B cell (primary cell): Measurements from ENCODE around the gene TRMU. TPM values are rescaled to one million over a fixed set of nuclear protein-coding genes. Genes with fewer than 3 reads are reported as not detected.

Experiments
- ATAC-seq: fragments of 200-7000 bp; cut with Tn5 transposase; one replicate; pipeline ENCODE4 v1.10.0; 2021; ENCODE audit warnings: low read depth, mild to moderate bottlenecking, moderate number of reproducible peaks, moderate library complexity
- CTCF ChIA-PET: fragments of 350-600 bp; sonication (Branson Sonifier 250); formaldehyde crosslinking; loops from one replicate; lab custom pipeline; 2021; ENCODE audit warnings: antibody characterized with exemption, inconsistent platforms; lab: Charles Lee
- POLR2A ChIA-PET: fragments of 350-600 bp; sonication (Branson Sonifier 250); formaldehyde crosslinking; loops from one replicate; lab custom pipeline; 2021; ENCODE audit warnings: antibody characterized with exemption; lab: Charles Lee
- DNase-seq: peaks from one replicate; pipeline ENCODE4 v3.0.0; 2013
- H2AFZ ChIP-seq: 2 replicates; pipeline ENCODE4 v1.6.1; 2012; ENCODE audit warnings: mild to moderate bottlenecking, low read depth, low read length; ENCODE audit not compliant: insufficient read depth, poor library complexity, severe bottlenecking
- H3K27ac ChIP-seq, 2 donors: 1 replicate in 1 of 2; 2 replicates in 1 of 2; pipeline ENCODE4 v1.5.1; 2012 to 2013; ENCODE audit warnings: low read length in 2 of 2, mild to moderate bottlenecking in 2 of 2, moderate library complexity in 1 of 2
- H3K27me3 ChIP-seq, 4 experiments: fragments of 200-600 bp in 1 of 4; sonication (generic) in 1 of 4; replicated peaks in 1 of 4; 1 replicate in 2 of 4; 2 replicates in 2 of 4; pipeline versions ENCODE4 v1.6.1 to v1.7.0; 2013 to 2016; ENCODE audit warnings: low read length in 3 of 4, mild to moderate bottlenecking in 2 of 4, mixed read lengths in 1 of 4, moderate library complexity in 1 of 4; ENCODE audit not compliant: insufficient read depth in 4 of 4, control insufficient read depth in 3 of 4; ENCODE audit errors: control extremely low read depth in 1 of 4
- H3K36me3 ChIP-seq, 2 experiments: replicated peaks in 1 of 2; 1 replicate in 1 of 2; 2 replicates in 1 of 2; pipeline versions ENCODE4 v1.6.1 to v1.7.1; 2013; ENCODE audit warnings: low read length in 1 of 2; ENCODE audit not compliant: insufficient read depth in 2 of 2, control insufficient read depth in 1 of 2; ENCODE audit errors: control extremely low read depth in 1 of 2, extremely low read depth in 1 of 2
- H3K4me1 ChIP-seq, 2 donors: fragments of 200-600 bp in 1 of 2; sonication (generic) in 1 of 2; 1 replicate in 1 of 2; 2 replicates in 1 of 2; pipeline versions ENCODE4 v1.5.1 to v1.6.1; 2013 to 2017; ENCODE audit warnings: low read length in 2 of 2; ENCODE audit not compliant: control insufficient read depth in 2 of 2, insufficient read depth in 2 of 2
- H3K4me2 ChIP-seq: replicated peaks from 2 replicates; pipeline ENCODE3; 2012; ENCODE audit warnings: mild to moderate bottlenecking, low read depth, low read length; ENCODE audit not compliant: poor library complexity, severe bottlenecking
- H3K4me3 ChIP-seq, 5 experiments: fragments of 200-600 bp in 1 of 5; sonication (generic) in 1 of 5; 1 replicate in 3 of 5; 2 replicates in 2 of 5; pipeline versions ENCODE4 v1.5.1 to v1.7.0; 2011 to 2016; ENCODE audit warnings: low read length in 4 of 5, mild to moderate bottlenecking in 4 of 5, low read depth in 2 of 5, control low read depth in 1 of 5, moderate library complexity in 1 of 5; ENCODE audit not compliant: insufficient read depth in 1 of 5; ENCODE audit errors: control extremely low read depth in 1 of 5, extremely low read depth in 1 of 5
- H3K79me2 ChIP-seq: fragments of 200-600 bp; sonication (generic); one replicate; pipeline ENCODE4 v1.6.0; 2016; ENCODE audit warnings: low read length; ENCODE audit not compliant: control insufficient read depth, insufficient read depth
- H3K9ac ChIP-seq: fragments of 200-600 bp; sonication (generic); 2 replicates; pipeline ENCODE4 v1.6.1; 2017; ENCODE audit warnings: mild to moderate bottlenecking, low read length, moderate library complexity
- H3K9me3 ChIP-seq, 3 donors: one replicate each; pipeline versions ENCODE4 v1.6.1 to v1.7.1; 2013; ENCODE audit warnings: low read length in 2 of 3; ENCODE audit not compliant: control insufficient read depth in 2 of 3, insufficient read depth in 1 of 3; ENCODE audit errors: control extremely low read depth in 1 of 3
- H4K20me1 ChIP-seq: 2 replicates; pipeline ENCODE4 v1.6.0; 2012; ENCODE audit warnings: mild to moderate bottlenecking, low read length; ENCODE audit not compliant: insufficient read depth, control insufficient read depth, poor library complexity, severe bottlenecking
- H3K27ac Mint-ChIP-seq: one replicate; pipeline ENCODE4 v1.8.0; 2021; ENCODE audit warnings: mixed read lengths
- H3K27me3 Mint-ChIP-seq: one replicate; pipeline ENCODE4 v1.8.0; 2021; ENCODE audit warnings: mixed read lengths
- H3K4me1 Mint-ChIP-seq: one replicate; pipeline ENCODE4 v1.8.0; 2021; ENCODE audit warnings: mixed read lengths
- H3K4me3 Mint-ChIP-seq: one replicate; pipeline ENCODE4 v1.8.0; 2021; ENCODE audit warnings: mixed read lengths
- H3K9me3 Mint-ChIP-seq: one replicate; pipeline ENCODE4 v1.8.0; 2022; ENCODE audit warnings: mixed read lengths; ENCODE audit not compliant: insufficient read depth
- CTCF ChIP-seq: fragments of 200-600 bp; IDR thresholded peaks from one replicate; pipeline ENCODE4 v1.8.0; 2022; ENCODE audit warnings: antibody characterized with exemption, mild to moderate bottlenecking
- EZH2 ChIP-seq: IDR thresholded peaks from 2 replicates; pipeline ENCODE4 v1.6.1; 2012; ENCODE audit warnings: borderline replicate concordance, low read depth, mild to moderate bottlenecking, moderate library complexity, low read length; ENCODE audit not compliant: insufficient read depth, poor library complexity, severe bottlenecking
- WGBS: methylation state at CpG from one replicate; pipeline ENCODE4 v1.1.5; 2013; ENCODE audit warnings: missing lambda C conversion rate; ENCODE audit not compliant: insufficient coverage; 5-methylcytosine and 5-hydroxymethylcytosine counted together
- intact Hi-C: fragments of 100-400 bp; cut with micrococcal nuclease; formaldehyde crosslinking; loops from one replicate; pipeline ENCODE4 v1.10.0; 2022
- polyA plus RNA-seq: library from polyadenylated mRNA; depleted of rRNA; stranded (reverse); fragments of >200 nt; gene quantifications from 2 replicates; pipeline ENCODE4 v1.2.3, GENCODE V29; 2012
- total RNA-seq, 2 donors: library from RNA; stranded (reverse); fragments of 120-200 nt in 1 of 2; gene quantifications; 1 replicate in 1 of 2; 2 replicates in 1 of 2; pipeline versions ENCODE4 v1.2.3 to v1.2.4, GENCODE V29; 2013 to 2022

TRMU gene
- total and polyA plus RNA-seq, 2 donors (not counting 1 experiment from before 2014, with no cell fraction given): 51.0 to 76.9 TPM

GRCh38 chr22:46340676-46341075, 5.2 kb downstream of the TRMU start:
- no peak for ATAC-seq
- H3K27ac Mint-ChIP-seq: no peak overlapping the region
- no peak overlapping the region for H3K4me3 Mint-ChIP-seq
- H3K9ac ChIP-seq: no peak overlapping the region
- POLR2A ChIA-PET: no interaction called here
- intact Hi-C loops: no loop called here
- H3K27me3 Mint-ChIP-seq: no peaks in the 10 kb centered on the region
- no peak overlapping the region for H3K4me3 ChIP-seq
- TF ChIP-seq EZH2 (no peak), CTCF (no peak)
- H2AFZ ChIP-seq: no peak overlapping the region
- H3K27me3 ChIP-seq: no peaks in the 10 kb centered on the region
- H3K4me2 ChIP-seq: no peak overlapping the region
- H3K9me3 ChIP-seq: peaks cover 0 to 3% (median 0%) of the 10 kb centered on the region in 3 donors
- H3K36me3 ChIP-seq: peaks cover 10 to 57% of the 10 kb centered on the region in 2 experiments
- H3K27ac ChIP-seq: no peak overlapping the region
- WGBS: 97% methylated on average over 12 of the region's 13 CpGs
- peaks cover 38% of the 10 kb centered on the region for H3K79me2 ChIP-seq
- DNase-seq: no peak
- CTCF ChIA-PET: interaction anchor here (0.8 to 1.5 kb wide), 2 partner anchors 24 to 334 kb away, joined by 3 to 4 read pairs; no protein-coding TSS in a partner anchor
- peaks cover 18% of the 10 kb centered on the region for H3K4me1 Mint-ChIP-seq
- H3K9me3 Mint-ChIP-seq: no peaks in the 10 kb centered on the region
- peaks cover 9 to 13% of the 10 kb centered on the region in 2 donors for H3K4me1 ChIP-seq
- H4K20me1 ChIP-seq: peaks cover 34% of the 10 kb centered on the region

- no peaks in the 10 kb centered on the region for H3K4me1 ChIP-seq
- WGBS: 97% methylated on average over 16 of the region's 19 CpGs
Observed at GRCh38 chr22:46346680-46347405, 11.3 kb downstream of the TRMU start.

More at GRCh38 chr22:46346680-46347405, 11.3 kb downstream of the TRMU start:
- ChIA-PET POLR2A (no interaction called here), CTCF (no interaction called here)
- Histone ChIP-seq H4K20me1 (peaks cover 32% of the 10 kb centered on the region), H3K4me3 (no peak overlapping the region), H3K4me2 (no peak overlapping the region), H3K9me3 (no peaks in the 10 kb centered on the region), H2AFZ (no peak overlapping the region), H3K9ac (no peak overlapping the region), H3K27ac (no peak overlapping the region), H3K36me3 (peaks cover 2 to 83% of the 10 kb centered on the region in 2 experiments), H3K27me3 (no peaks in the 10 kb centered on the region), H3K79me2 (peaks cover 12% of the 10 kb centered on the region)
- DNase-seq (no peak), ATAC-seq (no peak)
- H3K4me3 Mint-ChIP-seq: no peak overlapping the region
- no peaks in the 10 kb centered on the region for H3K27me3 Mint-ChIP-seq
- intact Hi-C loops: no loop called here
- peaks cover 3% of the 10 kb centered on the region for H3K4me1 Mint-ChIP-seq
- H3K27ac Mint-ChIP-seq: no peak overlapping the region
- H3K9me3 Mint-ChIP-seq: no peaks in the 10 kb centered on the region
- TF ChIP-seq CTCF: no peak
- no peak for TF ChIP-seq EZH2
